H1 (cell line): ENCODE measurements around the gene ARID5B. TPM values are rescaled to one million over a fixed set of nuclear protein-coding genes. Genes with fewer than 3 reads are reported as not detected.

ENCODE experiments used
- CHD7 ChIP-seq: fragments of 300-600 bp; sonication (generic); IDR thresholded peaks from 2 replicates; pipeline ENCODE4 v1.7.1; 2012; ENCODE audit warnings: low read length, moderate library complexity, mild to moderate bottlenecking, inconsistent platforms; ENCODE audit not compliant: insufficient replicate concordance
- EP300 ChIP-seq, 2 experiments: IDR thresholded peaks; 1 replicate in 1 of 2; 2 replicates in 1 of 2; pipeline ENCODE4 v1.6.1; 2011 to 2012; ENCODE audit warnings: low read depth in 2 of 2, low read length in 2 of 2, mild to moderate bottlenecking in 2 of 2, borderline replicate concordance in 1 of 2, inconsistent platforms in 1 of 2, moderate library complexity in 1 of 2
- HDAC6 ChIP-seq: IDR thresholded peaks from one replicate; pipeline ENCODE4 v1.7.1; 2012; ENCODE audit warnings: low read depth, mild to moderate bottlenecking, inconsistent platforms, low read length, moderate library complexity
- KDM5A ChIP-seq: fragments of 200-600 bp; IDR thresholded peaks from 2 replicates; pipeline ENCODE4 v1.7.1; 2012; ENCODE audit warnings: mild to moderate bottlenecking, low read length, inconsistent platforms, mixed read lengths
- MAX ChIP-seq: IDR thresholded peaks from 2 replicates; pipeline ENCODE4 v1.6.1; 2012; ENCODE audit warnings: inconsistent platforms
- RAD21 ChIP-seq, 2 experiments: IDR thresholded peaks in 1 of 2; conservative IDR thresholded peaks in 1 of 2; 2 replicates each; pipeline ENCODE4 v1.6.1; 2011; ENCODE audit warnings: low read depth in 2 of 2, low read length in 2 of 2, improper control_type of control experiment in 1 of 2, inconsistent platforms in 1 of 2, mild to moderate bottlenecking in 1 of 2, moderate library complexity in 1 of 2
- RBBP5 ChIP-seq: IDR thresholded peaks from 2 replicates; pipeline ENCODE4 v1.7.1; 2012; ENCODE audit warnings: low read depth, mild to moderate bottlenecking, inconsistent platforms, low read length, moderate library complexity, borderline replicate concordance
- SIX5 ChIP-seq: IDR thresholded peaks from 2 replicates; pipeline ENCODE4 v1.6.1; 2011; ENCODE audit warnings: mild to moderate bottlenecking, low read depth, low read length
- TBP ChIP-seq: IDR thresholded peaks from 2 replicates; pipeline ENCODE4 v1.6.1; 2011; ENCODE audit warnings: low read depth, low read length, improper control_type of control experiment
- polyA plus RNA-seq, 7 experiments: library from polyadenylated mRNA; depleted of rRNA in 3 of 7; stranded (reverse) in 5 of 7; unstranded in 2 of 7; fragments of >200 nt in 5 of 7; fragments of 200-250 nt in 2 of 7; gene quantifications; 1 replicate in 5 of 7; 2 replicates in 1 of 7; 4 replicates in 1 of 7; pipeline versions ENCODE4 v1.2.1 to v1.2.3, GENCODE V29; 2011 to 2013; ENCODE audit warnings: missing spikeins in 2 of 7, mixed read lengths in 2 of 7
- total RNA-seq: library from RNA; stranded (reverse); fragmentation: NEBNext Ultra II Directional; extraction: Animal tissue kit (Norgen Biotek cat#: 25700); gene quantifications from 2 replicates; pipeline ENCODE4 v1.2.1, GENCODE V29; 2021

ARID5B gene
- total and polyA plus RNA-seq, 2 of the 8 experiments (the other 6 are each of a cell fraction or from before 2014, with no cell fraction given), result 0.21 to 1.1 TPM

- TF ChIP-seq CHD7, result no peak
- TF ChIP-seq EP300 (IDR thresholded peaks at IDR 0.05; ENCODE audit: borderline replicate concordance in 1 of 2, low read depth in 2 of 2, low read length in 2 of 2), result no peak
- no peak for TF ChIP-seq KDM5A
- TF ChIP-seq HDAC6, result no peak
- no peak for TF ChIP-seq TBP
- TF ChIP-seq RAD21 (IDR thresholded peaks at IDR 0.05 in 1 of 2, conservative IDR thresholded peaks at IDR 0.05 in 1 of 2; ENCODE audit: low read depth in 2 of 2, low read length in 2 of 2), result no peak
- no peak for TF ChIP-seq RBBP5
- no peak for TF ChIP-seq MAX
- TF ChIP-seq SIX5, result no peak
These were observed 33.6 kb downstream of the ARID5B start (continued) for GRCh38 chr10:61935077-61935476.
